ENCODE data around the gene LETMD1. TPM values are rescaled to one million over a fixed set of nuclear protein-coding genes. Genes with fewer than 3 reads are reported as not detected.
A peak's percentile ranks its signal among the peaks of the same experiment; 100 is the strongest.

Gene LETMD1
- total and polyA plus RNA-seq, 2 of the 13 experiments (the other 11 are each of a cell fraction or from before 2014, with no cell fraction given), result 43.3 to 87.7 TPM

GRCh38 chr12:51025836-51026638, 22.1 kb upstream of the LETMD1 start, which contains the start of gene SLC11A2:
TSS of gene SLC11A2 (minus strand) at chr12:51026384. CDS start at chr12:51010728, 15,656 bp downstream.
- BruUV-seq (replicated peaks), result no TSS peak
- Histone ChIP-seq H2AFZ (ENCODE audit: low read length) (no peak within 1 kb of the TSS), H3K79me2 (ENCODE audit: insufficient read depth, low read length) (peaks cover 43% of the 10 kb centered on the region), H3K9me3 (ENCODE audit: low read length) (no peaks in the 10 kb centered on the region), H3K36me3 (replicated peaks in 1 of 2; ENCODE audit: control insufficient read depth in 1 of 2, insufficient read depth in 2 of 2, low read length in 2 of 2) (no peaks in the 10 kb centered on the region), H3K27ac (ENCODE audit: extremely low read length, insufficient read depth, low read length) (peak within 1 kb of the TSS; percentile 99), H3K9ac (ENCODE audit: insufficient read depth, low read depth, low read length) (peak within 1 kb of the TSS; percentile 95), H4K20me1 (ENCODE audit: insufficient read depth, low read length) (no peaks in the 10 kb centered on the region), H3K27me3 (ENCODE audit: control insufficient read depth in 1 of 2, insufficient read depth in 2 of 2, low read length in 2 of 2) (no peaks in the 10 kb centered on the region; a peak in 1 of 5 replicates), H3K4me3 (replicated peaks in 1 of 3; ENCODE audit: insufficient read depth in 1 of 3, low read depth in 2 of 3, low read length in 3 of 3) (peak within 1 kb of the TSS; percentile 59 to 79 (median 79)), H3K4me2 (ENCODE audit: low read depth, low read length) (peak within 1 kb of the TSS; percentile 89), H3K4me1 (ENCODE audit: insufficient read depth, low read length) (peaks cover 73% of the 10 kb centered on the region)
- WGBS (ENCODE audit: low lambda C conversion rate), result 4% methylated on average over 9 of the region's 74 CpGs
- FAIRE-seq, result peak; percentile 36
- CTCF ChIA-PET (ENCODE audit: low intra/inter-chr PET ratio, low total read pairs), result no interaction called here
- peak; percentile 94 for DNase-seq (ENCODE audit: low spot score)
- ATAC-seq, result peak; percentile 91
- POLR2A ChIA-PET, result interaction anchor here (0.7 to 4.4 kb wide), 29 partner anchors 8 to 315 kb away, joined by 3 to 30 read pairs (median 5); partner anchors contain the start of genes ATF1, CSRNP2, DAZAP2 and LETMD1
- in situ Hi-C loops (cut with HindIII; ENCODE audit: extremely low pct_ligation_motif_present, low pct_unique_long_range_greater_than_20kb), result loop anchor here (10.0 kb wide), 1 partner anchor 201 kb away; no protein-coding TSS in a partner anchor
- intact Hi-C loops (cut with micrococcal nuclease; ENCODE audit: unreplicated experiment), result loop anchor here (1.0 to 10.0 kb wide), 3 partner anchors 45 to 1901 kb away; no protein-coding TSS in a partner anchor
- TF ChIP-seq MTF1 (CRISPR knock-in tag; IDR thresholded peaks at IDR 0.05), result no peak
- peak; percentile 95 for TF ChIP-seq ZNF605 (CRISPR knock-in tag; IDR thresholded peaks at IDR 0.05)
- TF ChIP-seq ZNF292 (CRISPR knock-in tag; IDR thresholded peaks at IDR 0.05; ENCODE audit: borderline replicate concordance, low read depth), result peak; percentile 43; the same call in 1 of the 2 replicates
- no peak for TF ChIP-seq IRF9 (CRISPR knock-in tag; IDR thresholded peaks at IDR 0.05; ENCODE audit: borderline replicate concordance)
- TF ChIP-seq ZNF652 (CRISPR knock-in tag; IDR thresholded peaks at IDR 0.05; ENCODE audit: borderline replicate concordance, low read depth), result 0 out of 2 replicates have a peak, but pooled peaks have one; percentile 6
- no peak for TF ChIP-seq ZSCAN29 (CRISPR knock-in tag; conservative IDR thresholded peaks at IDR 0.05)
- no peak for TF ChIP-seq USF2 (IDR thresholded peaks at IDR 0.05; ENCODE audit: low read depth, low read length)
- TF ChIP-seq USF2 (CRISPR knock-in tag; IDR thresholded peaks at IDR 0.05; ENCODE audit: borderline replicate concordance), result no peak; the same call in none of the 2 replicates
- TF ChIP-seq ZBTB43 (CRISPR knock-in tag; conservative IDR thresholded peaks at IDR 0.05), result peak; percentile 85
- TF ChIP-seq RARG (CRISPR knock-in tag; IDR thresholded peaks at IDR 0.05; ENCODE audit: low read depth), result no peak
- TF ChIP-seq ZMAT3 (CRISPR knock-in tag; conservative IDR thresholded peaks at IDR 0.05), result peak; percentile 92
- no peak for TF ChIP-seq ZNF44 (CRISPR knock-in tag; IDR thresholded peaks at IDR 0.05)
- no peak for TF ChIP-seq ZNF280D (CRISPR knock-in tag; IDR thresholded peaks at IDR 0.05)
- TF ChIP-seq MLX (CRISPR knock-in tag; IDR thresholded peaks at IDR 0.05), result peak; percentile 66; the same call in 1 of the 2 replicates
